Activated CD4-positive, CD25-positive, alpha-beta regulatory T cell treated with anti-CD3 and anti-CD28 coated beads, Interleukin-2, amount 50 U/mL, for 72 hours (primary cell): ENCODE measurements around the gene ELK4.

Experiments used
- DNase-seq: peaks from one replicate; pipeline ENCODE4 v3.0.0; 2021

Gene ELK4

GRCh38 chr1:205627956-205628355, 3.9 kb downstream of the ELK4 start:
- no peak for DNase-seq

GRCh38 chr1:205626216-205626615, 5.6 kb downstream of the ELK4 start:
- DNase-seq: no peak

- no peak for DNase-seq
These were observed 8.2 kb downstream of the ELK4 start for GRCh38 chr1:205623646-205624045.

GRCh38 chr1:205620269-205620668, 11.5 kb downstream of the ELK4 start:
- DNase-seq: no peak

- no peak for DNase-seq
These were observed 12.4 kb downstream of the ELK4 start for GRCh38 chr1:205619376-205619775.

GRCh38 chr1:205616563-205617293, 15.1 kb downstream of the ELK4 start:
- no peak for DNase-seq

- DNase-seq: no peak
These were observed 16.0 kb downstream of the ELK4 start for GRCh38 chr1:205615789-205616188.

- DNase-seq: no peak
These were observed 17.9 kb downstream of the ELK4 start for GRCh38 chr1:205613854-205614412.

- no peak for DNase-seq
These were observed 19.3 kb downstream of the ELK4 start for GRCh38 chr1:205612556-205612955.

- DNase-seq: no peak
These were observed 19.7 kb downstream of the ELK4 start for GRCh38 chr1:205612104-205612503.

- DNase-seq: no peak
These were observed 20.8 kb downstream of the ELK4 start for GRCh38 chr1:205610901-205611466.

- no peak for DNase-seq
These were observed 21.8 kb downstream of the ELK4 start for GRCh38 chr1:205610036-205610435.

GRCh38 chr1:205604825-205605505, 26.8 kb downstream of the ELK4 start:
- no peak for DNase-seq

GRCh38 chr1:205604059-205604458, 27.8 kb downstream of the ELK4 start:
- DNase-seq: no peak

GRCh38 chr1:205601205-205601604, 30.6 kb downstream of the ELK4 start:
- no peak for DNase-seq

- no peak for DNase-seq
These were observed 31.7 kb downstream of the ELK4 start for GRCh38 chr1:205600085-205600484.

- DNase-seq: no peak
These were observed 32.2 kb downstream of the ELK4 start for GRCh38 chr1:205599669-205600042.

- DNase-seq: no peak
These were observed 32.8 kb downstream of the ELK4 start for GRCh38 chr1:205598841-205599668.

- DNase-seq: no peak
These were observed 34.0 kb downstream of the ELK4 start for GRCh38 chr1:205597691-205598314.

GRCh38 chr1:205596876-205597275, 34.9 kb downstream of the ELK4 start:
- DNase-seq: no peak

GRCh38 chr1:205595861-205596260, 36.0 kb downstream of the ELK4 start:
- DNase-seq: no peak

GRCh38 chr1:205595435-205595834, 36.4 kb downstream of the ELK4 start:
- DNase-seq: no peak

GRCh38 chr1:205594846-205595245, 37.0 kb downstream of the ELK4 start:
- DNase-seq: no peak
